PC-9 (cell line): ENCODE data around the gene MMP2. TPM values are rescaled to one million over a fixed set of nuclear protein-coding genes. Genes with fewer than 3 reads are reported as not detected.

Experiments used
- BruUV-seq: library from RNA; stranded (reverse); fragments of 400-500 nt; replicated peaks from 2 replicates; lab custom pipeline; 2021; lab: Mats Ljungman, UMichigan
- CTCF ChIA-PET: fragments of 300-600 bp; sonication (Branson Sonifier 250); formaldehyde crosslinking; loops from one replicate; lab custom pipeline; 2022; ENCODE audit warnings: antibody characterized with exemption; lab: Charles Lee
- POLR2A ChIA-PET: fragments of 300-600 bp; sonication (Branson Sonifier 250); formaldehyde crosslinking; loops from one replicate; lab custom pipeline; 2022; ENCODE audit warnings: antibody characterized with exemption; ENCODE audit not compliant: unreplicated experiment; lab: Charles Lee
- DNase-seq, 2 experiments: peaks; one replicate each; pipeline versions ENCODE4 v3.0.0 to v3.0.0-alpha.2; 2015 to 2022; ENCODE audit warnings: mixed read lengths in 1 of 2
- H2AFZ ChIP-seq: fragments of 200-600 bp; sonication (generic); 2 replicates; pipeline ENCODE4 v1.8.1; 2017; ENCODE audit warnings: antibody characterized with exemption
- H3F3A ChIP-seq: fragments of 200-600 bp; sonication (generic); 2 replicates; pipeline ENCODE4 v1.8.1; 2017; ENCODE audit warnings: antibody characterized with exemption, mild to moderate bottlenecking, low read depth; ENCODE audit not compliant: insufficient read depth
- H3K27ac ChIP-seq: fragments of 200-600 bp; sonication (generic); 2 replicates; pipeline ENCODE4 v1.6.1; 2016; ENCODE audit warnings: mixed run types
- H3K27me3 ChIP-seq: fragments of 200-600 bp; sonication (generic); 2 replicates; pipeline ENCODE4 v1.6.1; 2016; ENCODE audit warnings: low read depth, mixed run types; ENCODE audit not compliant: insufficient read depth
- H3K36me3 ChIP-seq: fragments of 200-600 bp; sonication (generic); 2 replicates; pipeline ENCODE4 v1.6.1; 2016; ENCODE audit warnings: low read depth, mixed run types
- H3K4me1 ChIP-seq: fragments of 200-600 bp; sonication (generic); replicated peaks from 2 replicates; pipeline ENCODE4 v1.6.1; 2016; ENCODE audit warnings: mixed run types; ENCODE audit not compliant: insufficient read depth
- H3K4me2 ChIP-seq: fragments of 200-600 bp; sonication (generic); 2 replicates; pipeline ENCODE4 v1.6.1; 2017; ENCODE audit warnings: mixed run types
- H3K4me3 ChIP-seq: fragments of 200-600 bp; sonication (generic); 2 replicates; pipeline ENCODE4 v1.6.1; 2016; ENCODE audit warnings: mixed run types
- H3K79me2 ChIP-seq: fragments of 200-600 bp; sonication (generic); 2 replicates; pipeline ENCODE4 v1.6.1; 2017; ENCODE audit warnings: low read depth, mixed run types
- H3K9me2 ChIP-seq: fragments of 200-600 bp; sonication (generic); 2 replicates; pipeline ENCODE4 v1.8.1; 2017; ENCODE audit warnings: mild to moderate bottlenecking; ENCODE audit not compliant: insufficient read depth
- H3K9me3 ChIP-seq: fragments of 200-600 bp; sonication (generic); 2 replicates; pipeline ENCODE4 v1.8.1; 2016; ENCODE audit warnings: low read depth; ENCODE audit not compliant: insufficient read depth
- H4K20me1 ChIP-seq: fragments of 200-600 bp; sonication (generic); 2 replicates; pipeline ENCODE4 v1.8.1; 2017; ENCODE audit not compliant: insufficient read depth
- EZH2 ChIP-seq: fragments of 200-600 bp; sonication (generic); IDR thresholded peaks from 2 replicates; pipeline ENCODE4 v1.8.0; 2017; ENCODE audit warnings: antibody characterized with exemption, low read depth
- intact Hi-C: fragments of 100-400 bp; cut with micrococcal nuclease; formaldehyde crosslinking; loops from one replicate; pipeline ENCODE4 v1.10.0; 2022; ENCODE audit not compliant: unreplicated experiment
- total RNA-seq: library from RNA; stranded (reverse); gene quantifications from 2 replicates; pipeline ENCODE4 v1.2.3, GENCODE V29; 2021
- TF ChIP-seq, protein P1 (sequence below): fragments of 200-600 bp; sonication (generic); conservative IDR thresholded peaks from 2 replicates; pipeline ENCODE4 v1.6.1; 2017; ENCODE audit warnings: mixed run types, antibody characterized with exemption, mild to moderate bottlenecking, moderate library complexity

The MMP2 gene
- total RNA-seq, 1 experiment from 2014 or later: 0.50 TPM

- H3K9me2 ChIP-seq: no peaks in the 10 kb centered on the region
- ChIA-PET POLR2A (interaction anchor here (0.7 kb wide), 2 partner anchors 28 to 29 kb away, joined by 4 to 6 read pairs; no protein-coding TSS in a partner anchor), CTCF (interaction anchor here (3.1 kb wide), 1 partner anchor 30 kb away, joined by 18 read pairs; no protein-coding TSS in a partner anchor)
- DNase-seq: peak; percentile 41 to 92
- H3K27ac ChIP-seq: peak overlapping the region; percentile 95
- no TSS peak for BruUV-seq
- H3K4me2 ChIP-seq: peak overlapping the region; percentile 71
- no peaks in the 10 kb centered on the region for H3K36me3 ChIP-seq
- peak overlapping the region; percentile 22; the same call in 1 of the 2 replicates for H3K4me3 ChIP-seq
- no peaks in the 10 kb centered on the region for H3K79me2 ChIP-seq
- no peaks in the 10 kb centered on the region for H4K20me1 ChIP-seq
- H3F3A ChIP-seq: peaks cover 46% of the 10 kb centered on the region
- H3K4me1 ChIP-seq: peaks cover 45% of the 10 kb centered on the region
- H2AFZ ChIP-seq: no peak overlapping the region
- TF ChIP-seq EZH2: no peak
- TF ChIP-seq, protein P1, sequence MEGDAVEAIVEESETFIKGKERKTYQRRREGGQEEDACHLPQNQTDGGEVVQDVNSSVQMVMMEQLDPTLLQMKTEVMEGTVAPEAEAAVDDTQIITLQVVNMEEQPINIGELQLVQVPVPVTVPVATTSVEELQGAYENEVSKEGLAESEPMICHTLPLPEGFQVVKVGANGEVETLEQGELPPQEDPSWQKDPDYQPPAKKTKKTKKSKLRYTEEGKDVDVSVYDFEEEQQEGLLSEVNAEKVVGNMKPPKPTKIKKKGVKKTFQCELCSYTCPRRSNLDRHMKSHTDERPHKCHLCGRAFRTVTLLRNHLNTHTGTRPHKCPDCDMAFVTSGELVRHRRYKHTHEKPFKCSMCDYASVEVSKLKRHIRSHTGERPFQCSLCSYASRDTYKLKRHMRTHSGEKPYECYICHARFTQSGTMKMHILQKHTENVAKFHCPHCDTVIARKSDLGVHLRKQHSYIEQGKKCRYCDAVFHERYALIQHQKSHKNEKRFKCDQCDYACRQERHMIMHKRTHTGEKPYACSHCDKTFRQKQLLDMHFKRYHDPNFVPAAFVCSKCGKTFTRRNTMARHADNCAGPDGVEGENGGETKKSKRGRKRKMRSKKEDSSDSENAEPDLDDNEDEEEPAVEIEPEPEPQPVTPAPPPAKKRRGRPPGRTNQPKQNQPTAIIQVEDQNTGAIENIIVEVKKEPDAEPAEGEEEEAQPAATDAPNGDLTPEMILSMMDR: no peak
- no peaks in the 10 kb centered on the region for H3K9me3 ChIP-seq
- no peaks in the 10 kb centered on the region for H3K27me3 ChIP-seq
- intact Hi-C loops: loop anchor here (1.0 to 5.0 kb wide), 7 partner anchors 37 to 1703 kb away; partner anchors contain the start of genes CES1, LPCAT2 and MT2A
Measured at GRCh38 chr16:55471448-55472097, 7.4 kb upstream of the MMP2 start.

GRCh38 chr16:55473587-55473986 is 5.4 kb upstream of the MMP2 start:
- TF ChIP-seq, protein P1: no peak
- TF ChIP-seq EZH2: no peak
- Histone ChIP-seq H4K20me1 (no peaks in the 10 kb centered on the region), H3K4me2 (no peak overlapping the region), H2AFZ (no peak overlapping the region), H3F3A (peaks cover 46% of the 10 kb centered on the region), H3K9me3 (no peaks in the 10 kb centered on the region), H3K27me3 (no peaks in the 10 kb centered on the region), H3K4me1 (peaks cover 45% of the 10 kb centered on the region), H3K27ac (no peak overlapping the region; the same call in 1 of the 2 replicates), H3K79me2 (no peaks in the 10 kb centered on the region), H3K9me2 (no peaks in the 10 kb centered on the region), H3K36me3 (no peaks in the 10 kb centered on the region), H3K4me3 (no peak overlapping the region)
- intact Hi-C loops: loop anchor here (5.0 kb wide), 3 partner anchors 359 to 1134 kb away; partner anchors contain the start of genes CES1 and MT2A
- CTCF ChIA-PET: no interaction called here
- BruUV-seq: no TSS peak
- DNase-seq: no peak
- POLR2A ChIA-PET: no interaction called here

DNA sequence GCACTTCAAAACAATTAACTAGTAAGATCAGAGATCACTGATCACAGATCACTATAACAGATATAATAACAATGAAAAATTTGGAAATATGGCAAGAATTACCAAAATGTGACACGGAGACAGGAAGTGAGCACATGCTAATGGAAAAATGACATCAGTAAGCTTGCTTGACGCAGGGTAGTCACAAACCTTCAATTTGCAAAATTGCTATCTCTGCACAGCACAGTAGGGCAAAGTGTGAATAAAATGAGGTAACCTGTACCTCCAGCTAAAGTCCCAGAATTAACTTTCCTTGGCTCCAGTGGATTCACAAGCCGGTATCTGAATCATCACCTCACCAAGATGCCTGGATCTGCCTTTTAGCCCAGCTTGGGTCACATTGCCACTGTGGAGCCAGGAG is 4.2 kb upstream of the MMP2 start:
- BruUV-seq: no TSS peak
- Histone ChIP-seq H3K36me3 (no peaks in the 10 kb centered on the region), H3K9me3 (no peaks in the 10 kb centered on the region), H2AFZ (no peak overlapping the region), H4K20me1 (no peaks in the 10 kb centered on the region), H3K79me2 (no peaks in the 10 kb centered on the region), H3K27ac (no peak overlapping the region), H3K4me1 (peaks cover 38% of the 10 kb centered on the region), H3K27me3 (no peaks in the 10 kb centered on the region), H3K4me2 (no peak overlapping the region), H3F3A (peaks cover 39% of the 10 kb centered on the region), H3K9me2 (no peaks in the 10 kb centered on the region), H3K4me3 (no peak overlapping the region)
- TF ChIP-seq, protein P1: no peak
- TF ChIP-seq EZH2: no peak
- intact Hi-C loops: loop anchor here (5.0 kb wide), 3 partner anchors 357 to 1132 kb away; partner anchors contain the start of genes CES1 and MT2A
- POLR2A ChIA-PET: no interaction called here
- DNase-seq: no peak
- CTCF ChIA-PET: no interaction called here
